ENCODE results near the gene MLYCD. TPM values are rescaled to one million over a fixed set of nuclear protein-coding genes. Genes with fewer than 3 reads are reported as not detected.

Gene MLYCD
- total and polyA plus RNA-seq, 2 experiments from 2014 or later: 9.3 to 10.6 TPM

DNA sequence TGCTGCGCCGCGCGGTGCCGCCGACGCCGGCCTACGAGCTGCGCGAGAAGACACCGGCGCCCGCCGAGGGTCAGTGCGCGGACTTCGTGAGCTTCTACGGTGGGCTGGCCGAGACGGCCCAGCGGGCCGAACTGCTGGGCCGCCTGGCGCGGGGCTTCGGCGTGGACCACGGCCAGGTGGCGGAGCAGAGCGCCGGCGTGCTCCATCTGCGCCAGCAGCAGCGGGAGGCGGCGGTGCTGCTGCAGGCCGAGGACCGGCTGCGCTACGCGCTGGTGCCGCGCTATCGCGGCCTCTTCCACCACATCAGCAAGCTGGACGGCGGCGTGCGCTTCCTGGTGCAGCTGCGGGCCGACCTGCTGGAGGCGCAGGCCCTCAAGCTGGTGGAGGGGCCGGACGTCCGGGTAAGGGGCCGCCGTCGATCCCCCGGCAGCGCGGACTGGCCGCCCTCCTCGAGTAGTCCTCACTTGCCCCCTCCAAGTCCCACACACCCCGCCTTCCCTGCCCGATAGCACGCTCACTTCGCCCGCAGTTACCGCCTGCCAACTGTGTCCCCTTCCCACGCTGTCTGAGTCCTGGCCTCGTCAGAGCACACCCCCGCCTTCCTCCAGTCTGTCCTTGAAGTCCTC, 470 bp downstream of the MLYCD start:
- peaks cover 20% of the 10 kb centered on the region for H3K4me1 ChIP-seq (ENCODE audit: low read depth)
- no peaks in the 10 kb centered on the region for H3K9me3 ChIP-seq (ENCODE audit: low read depth)
- H3K4me3 ChIP-seq: peak overlapping the region; percentile 57
- peak overlapping the region; percentile 84 for H3K27ac ChIP-seq
- no peaks in the 10 kb centered on the region for H3K27me3 ChIP-seq
- H3K36me3 ChIP-seq: no peaks in the 10 kb centered on the region
- DNase-seq (ENCODE audit: low read depth in 1 of 2, low spot score in 1 of 2): peak; percentile 73 to 78
- TF ChIP-seq, protein P1, sequence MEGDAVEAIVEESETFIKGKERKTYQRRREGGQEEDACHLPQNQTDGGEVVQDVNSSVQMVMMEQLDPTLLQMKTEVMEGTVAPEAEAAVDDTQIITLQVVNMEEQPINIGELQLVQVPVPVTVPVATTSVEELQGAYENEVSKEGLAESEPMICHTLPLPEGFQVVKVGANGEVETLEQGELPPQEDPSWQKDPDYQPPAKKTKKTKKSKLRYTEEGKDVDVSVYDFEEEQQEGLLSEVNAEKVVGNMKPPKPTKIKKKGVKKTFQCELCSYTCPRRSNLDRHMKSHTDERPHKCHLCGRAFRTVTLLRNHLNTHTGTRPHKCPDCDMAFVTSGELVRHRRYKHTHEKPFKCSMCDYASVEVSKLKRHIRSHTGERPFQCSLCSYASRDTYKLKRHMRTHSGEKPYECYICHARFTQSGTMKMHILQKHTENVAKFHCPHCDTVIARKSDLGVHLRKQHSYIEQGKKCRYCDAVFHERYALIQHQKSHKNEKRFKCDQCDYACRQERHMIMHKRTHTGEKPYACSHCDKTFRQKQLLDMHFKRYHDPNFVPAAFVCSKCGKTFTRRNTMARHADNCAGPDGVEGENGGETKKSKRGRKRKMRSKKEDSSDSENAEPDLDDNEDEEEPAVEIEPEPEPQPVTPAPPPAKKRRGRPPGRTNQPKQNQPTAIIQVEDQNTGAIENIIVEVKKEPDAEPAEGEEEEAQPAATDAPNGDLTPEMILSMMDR (IDR thresholded peaks at IDR 0.05; ENCODE audit: low read depth, low read length): peak; percentile 11

DNA sequence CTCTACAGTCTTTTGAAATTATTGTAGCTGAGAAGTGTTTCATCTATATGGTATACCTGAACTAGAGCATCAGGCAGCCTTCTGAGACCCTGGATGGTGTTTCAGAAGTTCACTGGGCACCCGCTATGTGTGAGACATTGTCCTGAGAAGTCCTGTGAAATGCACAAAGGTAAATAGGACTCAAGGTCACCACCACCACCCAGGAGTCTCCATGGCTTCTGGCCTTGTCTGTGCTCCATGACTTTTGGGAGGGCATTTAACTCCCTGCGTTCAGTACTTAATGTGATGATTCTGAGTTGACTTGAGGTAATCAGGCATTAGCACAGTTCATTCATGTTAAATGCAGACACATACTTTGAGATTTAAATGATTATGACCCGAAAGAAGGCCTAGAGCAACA, 1.1 kb downstream of the MLYCD start:
- Histone ChIP-seq H3K4me3 (peak overlapping the region; percentile 57), H3K27ac (peak overlapping the region; percentile 84), H3K9me3 (ENCODE audit: low read depth) (no peaks in the 10 kb centered on the region), H3K4me1 (ENCODE audit: low read depth) (peaks cover 25% of the 10 kb centered on the region), H3K27me3 (no peaks in the 10 kb centered on the region), H3K36me3 (no peaks in the 10 kb centered on the region)
- TF ChIP-seq, protein P1 (IDR thresholded peaks at IDR 0.05; ENCODE audit: low read depth, low read length): no peak
- DNase-seq (ENCODE audit: low read depth in 1 of 2, low spot score in 1 of 2): no peak

DNA sequence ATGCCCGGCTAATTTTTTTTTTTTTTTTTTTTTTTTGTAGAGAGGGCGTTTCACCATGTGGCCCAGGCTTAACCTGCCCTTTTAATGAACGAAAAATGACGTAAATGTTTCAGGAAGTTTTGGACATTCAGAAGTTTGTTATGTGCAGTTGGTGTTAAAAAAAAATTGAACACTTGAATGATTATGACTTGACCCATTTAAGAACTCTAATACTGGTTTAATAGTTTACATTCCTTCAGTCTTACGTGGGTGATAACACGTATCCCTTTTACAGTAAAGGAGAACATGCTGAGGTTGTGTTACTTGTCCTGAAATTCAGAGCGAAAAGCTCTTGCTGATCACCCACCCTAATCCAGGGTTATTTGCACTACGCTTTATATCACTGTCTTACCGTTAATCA, 1.7 kb downstream of the MLYCD start:
- no peak for DNase-seq (ENCODE audit: low read depth in 1 of 2, low spot score in 1 of 2)
- no peaks in the 10 kb centered on the region for H3K27me3 ChIP-seq
- no peak overlapping the region for H3K4me3 ChIP-seq
- no peaks in the 10 kb centered on the region for H3K9me3 ChIP-seq (ENCODE audit: low read depth)
- H3K4me1 ChIP-seq (ENCODE audit: low read depth): peaks cover 25% of the 10 kb centered on the region
- H3K36me3 ChIP-seq: no peaks in the 10 kb centered on the region
- TF ChIP-seq, protein P1 (IDR thresholded peaks at IDR 0.05; ENCODE audit: low read depth, low read length): no peak
- H3K27ac ChIP-seq: no peak overlapping the region

DNA sequence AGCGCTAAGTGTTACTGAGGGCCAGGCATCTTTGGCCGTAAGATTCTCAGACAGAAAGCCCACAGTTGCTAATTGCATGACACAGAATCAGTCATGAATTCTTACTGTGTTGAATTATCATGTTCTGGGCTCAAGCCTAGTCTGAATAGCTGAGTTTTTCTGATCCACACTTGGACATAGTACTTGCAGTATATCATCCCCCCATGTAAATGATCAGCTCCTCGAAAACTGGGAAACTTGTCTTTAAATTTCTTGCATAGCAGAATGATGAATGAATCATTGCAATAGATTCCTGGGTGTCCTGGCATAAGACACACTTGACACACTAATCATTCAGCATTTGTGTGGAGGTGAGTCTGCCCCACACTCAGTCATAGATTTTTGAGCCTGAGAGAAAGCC, 2.2 kb downstream of the MLYCD start:
- H3K4me1 ChIP-seq (ENCODE audit: low read depth): peaks cover 26% of the 10 kb centered on the region
- H3K27me3 ChIP-seq: no peaks in the 10 kb centered on the region
- no peak overlapping the region for H3K4me3 ChIP-seq
- TF ChIP-seq, protein P1 (IDR thresholded peaks at IDR 0.05; ENCODE audit: low read depth, low read length): no peak
- no peaks in the 10 kb centered on the region for H3K9me3 ChIP-seq (ENCODE audit: low read depth)
- no peaks in the 10 kb centered on the region for H3K36me3 ChIP-seq
- H3K27ac ChIP-seq: no peak overlapping the region
- no peak for DNase-seq (ENCODE audit: low read depth in 1 of 2, low spot score in 1 of 2)

DNA sequence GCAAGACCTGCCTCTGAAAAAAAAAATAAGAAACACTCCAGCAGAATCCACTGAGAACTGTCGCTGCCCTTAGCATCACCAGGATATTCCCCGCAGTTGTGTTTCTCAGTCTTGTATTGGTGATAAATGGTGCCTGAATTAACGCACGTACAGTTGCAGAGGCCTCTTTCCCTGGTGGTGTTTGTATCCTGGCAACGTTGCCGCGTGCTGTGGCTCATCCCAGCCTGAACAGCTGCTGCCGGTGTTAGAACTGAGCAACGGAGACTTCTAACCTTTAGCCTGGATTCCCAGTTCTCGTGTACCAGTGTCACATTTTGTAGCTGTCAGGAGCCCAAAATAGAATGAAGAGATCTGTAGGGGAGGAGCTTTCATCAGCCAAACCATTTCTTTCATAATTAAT, 4.8 kb downstream of the MLYCD start:
- Histone ChIP-seq H3K9me3 (ENCODE audit: low read depth) (no peaks in the 10 kb centered on the region), H3K4me1 (ENCODE audit: low read depth) (peaks cover 53% of the 10 kb centered on the region), H3K4me3 (no peak overlapping the region), H3K27me3 (no peaks in the 10 kb centered on the region), H3K36me3 (no peaks in the 10 kb centered on the region), H3K27ac (peak overlapping the region; percentile 7)
- peak; percentile 59 to 64 for DNase-seq (ENCODE audit: low read depth in 1 of 2, low spot score in 1 of 2)
- TF ChIP-seq, protein P1 (IDR thresholded peaks at IDR 0.05; ENCODE audit: low read depth, low read length): no peak
